PC-3 (cell line): ENCODE data around the gene C1orf105.

Experiments used
- EZH2phosphoT487 ChIP-seq: fragments of 300-600 bp; sonication (generic); IDR thresholded peaks from 2 replicates; pipeline ENCODE4 v1.6.1; 2018; ENCODE audit warnings: mild to moderate bottlenecking, antibody characterized with exemption, low read length, borderline replicate concordance
- TF ChIP-seq, protein P1 (sequence below): fragments of 300-600 bp; sonication (generic); conservative IDR thresholded peaks from 2 replicates; pipeline ENCODE4 v1.5.1; 2017; ENCODE audit warnings: antibody characterized with exemption, low read depth, mild to moderate bottlenecking, low read length

DNA sequence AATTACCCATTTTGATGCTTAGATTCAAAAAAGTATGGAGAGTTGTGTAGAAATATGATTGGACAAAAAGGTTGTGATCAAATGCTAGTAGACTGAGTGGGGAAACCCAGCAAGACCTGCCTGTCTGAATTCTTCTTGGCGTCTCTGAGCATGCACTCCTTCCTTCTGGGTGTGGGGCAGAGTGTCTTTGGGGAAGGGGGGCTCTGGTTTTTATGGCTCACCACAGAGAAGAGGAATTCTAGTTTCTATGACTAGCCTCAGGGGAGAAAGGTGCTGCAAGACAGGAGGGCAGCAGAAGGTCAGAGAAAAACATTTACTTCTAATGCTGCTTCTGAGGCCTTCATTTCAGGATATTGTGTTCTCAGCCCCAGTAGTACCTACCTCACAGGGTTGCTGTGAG lies 57.3 kb downstream of the C1orf105 start:
- TF ChIP-seq, protein P1, sequence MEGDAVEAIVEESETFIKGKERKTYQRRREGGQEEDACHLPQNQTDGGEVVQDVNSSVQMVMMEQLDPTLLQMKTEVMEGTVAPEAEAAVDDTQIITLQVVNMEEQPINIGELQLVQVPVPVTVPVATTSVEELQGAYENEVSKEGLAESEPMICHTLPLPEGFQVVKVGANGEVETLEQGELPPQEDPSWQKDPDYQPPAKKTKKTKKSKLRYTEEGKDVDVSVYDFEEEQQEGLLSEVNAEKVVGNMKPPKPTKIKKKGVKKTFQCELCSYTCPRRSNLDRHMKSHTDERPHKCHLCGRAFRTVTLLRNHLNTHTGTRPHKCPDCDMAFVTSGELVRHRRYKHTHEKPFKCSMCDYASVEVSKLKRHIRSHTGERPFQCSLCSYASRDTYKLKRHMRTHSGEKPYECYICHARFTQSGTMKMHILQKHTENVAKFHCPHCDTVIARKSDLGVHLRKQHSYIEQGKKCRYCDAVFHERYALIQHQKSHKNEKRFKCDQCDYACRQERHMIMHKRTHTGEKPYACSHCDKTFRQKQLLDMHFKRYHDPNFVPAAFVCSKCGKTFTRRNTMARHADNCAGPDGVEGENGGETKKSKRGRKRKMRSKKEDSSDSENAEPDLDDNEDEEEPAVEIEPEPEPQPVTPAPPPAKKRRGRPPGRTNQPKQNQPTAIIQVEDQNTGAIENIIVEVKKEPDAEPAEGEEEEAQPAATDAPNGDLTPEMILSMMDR, result no peak
- no peak for TF ChIP-seq EZH2phosphoT487
